Stimulated activated CD8-positive, alpha-beta memory T cell treated with anti-CD3 and anti-CD28 coated beads, Interleukin-7, amount 100 ng/mL, for 4 hours (primary cell): Measurements from ENCODE around the gene NOP14.
"Not testable (repeated sequence)": the region's sequence is repeated elsewhere in the genome, so short reads cannot be mapped to it uniquely, and the experiment has no call there.

Experiments used
- DNase-seq, 2 donors: peaks; one replicate each; pipeline ENCODE4 v3.0.0-alpha.2; 2020; ENCODE audit warnings: low read depth in 2 of 2

NOP14 gene

DNA sequence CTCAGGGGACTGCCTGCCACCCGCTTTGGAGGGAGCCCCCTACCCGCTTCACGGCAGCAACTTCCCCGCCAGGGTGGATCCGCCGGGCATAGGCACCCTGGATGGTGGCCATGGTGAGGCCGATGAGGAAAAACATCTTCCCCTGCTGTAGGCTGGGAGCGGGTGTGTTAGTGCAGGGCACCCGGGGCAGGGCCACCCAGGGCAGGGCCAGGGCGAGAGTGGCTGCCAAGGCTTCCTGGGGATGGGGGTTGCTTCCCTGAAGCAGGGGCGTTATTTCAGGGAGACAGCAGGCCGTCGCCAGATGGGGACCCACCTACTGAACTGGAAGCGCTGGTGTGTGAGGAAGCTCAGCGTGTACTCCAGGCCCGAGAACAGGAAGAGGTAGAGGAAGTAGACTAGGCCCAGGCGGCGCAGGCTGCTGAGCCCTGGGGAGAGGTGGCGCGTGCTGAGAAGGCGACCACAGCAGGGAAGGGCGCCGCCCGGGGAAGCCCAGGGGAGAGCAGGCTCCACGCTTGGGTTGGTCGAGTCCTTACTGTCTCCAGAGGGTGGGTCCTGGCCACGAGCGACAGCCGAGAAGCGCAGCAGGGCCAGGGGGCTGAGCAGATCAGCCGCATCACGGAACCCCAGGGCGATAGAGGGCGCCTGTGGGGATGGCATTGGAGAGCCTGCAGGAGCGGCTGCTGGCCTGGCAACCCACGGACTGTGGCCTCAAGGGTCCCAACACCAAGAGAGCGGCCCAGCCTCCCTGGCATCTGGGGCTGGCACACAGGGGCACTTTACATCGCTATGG, 31.5 kb downstream of the NOP14 start:
- peak in 1 of 2 donors; percentile 45 for DNase-seq

GRCh38 chr4:2930758-2931511, 32.3 kb downstream of the NOP14 start:
- DNase-seq, result no peak

DNA sequence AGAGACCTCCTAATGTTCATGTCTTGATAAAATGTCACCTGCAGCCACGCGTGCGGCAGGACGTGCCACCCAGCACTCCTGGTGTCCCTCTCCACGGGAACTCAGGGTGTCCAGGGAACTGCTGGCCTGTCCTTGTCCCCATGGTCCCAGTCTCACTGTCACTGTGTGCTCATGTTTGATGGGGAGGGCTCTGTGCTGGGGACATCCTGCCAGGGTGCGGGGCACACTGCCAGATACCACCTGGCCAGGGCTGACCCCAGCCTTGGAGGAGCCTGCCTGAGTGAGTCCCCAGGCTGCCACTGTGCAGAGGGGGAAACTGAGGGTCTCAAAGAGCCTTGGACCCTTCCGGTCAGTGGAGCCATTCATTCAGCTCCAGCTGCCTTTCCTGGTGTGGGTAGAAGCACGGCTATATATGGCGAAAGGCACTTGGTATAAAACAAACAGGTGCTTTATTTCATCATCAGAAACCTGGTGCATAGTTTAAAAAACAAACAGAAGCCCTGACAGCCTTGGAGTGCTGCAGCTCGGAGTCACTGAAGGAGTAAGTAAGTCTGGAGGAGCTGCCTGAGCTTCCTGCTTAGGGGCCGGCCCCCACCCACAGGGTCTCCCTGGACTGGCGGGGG, 33.0 kb downstream of the NOP14 start:
- DNase-seq, result no peak

- no peak for DNase-seq
These were observed 33.7 kb downstream of the NOP14 start for GRCh38 chr4:2929469-2929868.

GRCh38 chr4:2928242-2929176, 34.7 kb downstream of the NOP14 start:
- no peak for DNase-seq

DNA sequence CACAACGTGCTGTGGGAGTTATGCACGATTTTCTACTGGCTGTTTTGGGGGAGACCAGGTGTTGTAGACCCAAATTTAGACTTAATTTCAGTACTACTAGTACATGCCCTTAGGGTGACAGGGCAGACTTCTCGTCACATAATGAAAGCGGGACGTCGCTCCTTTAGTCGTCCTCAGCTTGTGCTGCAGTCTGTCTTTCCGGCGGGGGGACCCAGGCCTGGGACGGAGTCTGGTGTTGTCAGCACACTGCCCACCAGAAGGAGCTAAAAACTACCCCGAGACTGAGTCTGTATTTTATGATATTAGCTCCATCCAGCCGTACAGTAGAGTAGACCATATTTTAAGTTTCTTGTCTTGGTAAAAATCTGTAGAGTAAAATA, 35.5 kb downstream of the NOP14 start:
- DNase-seq, result no peak

DNA sequence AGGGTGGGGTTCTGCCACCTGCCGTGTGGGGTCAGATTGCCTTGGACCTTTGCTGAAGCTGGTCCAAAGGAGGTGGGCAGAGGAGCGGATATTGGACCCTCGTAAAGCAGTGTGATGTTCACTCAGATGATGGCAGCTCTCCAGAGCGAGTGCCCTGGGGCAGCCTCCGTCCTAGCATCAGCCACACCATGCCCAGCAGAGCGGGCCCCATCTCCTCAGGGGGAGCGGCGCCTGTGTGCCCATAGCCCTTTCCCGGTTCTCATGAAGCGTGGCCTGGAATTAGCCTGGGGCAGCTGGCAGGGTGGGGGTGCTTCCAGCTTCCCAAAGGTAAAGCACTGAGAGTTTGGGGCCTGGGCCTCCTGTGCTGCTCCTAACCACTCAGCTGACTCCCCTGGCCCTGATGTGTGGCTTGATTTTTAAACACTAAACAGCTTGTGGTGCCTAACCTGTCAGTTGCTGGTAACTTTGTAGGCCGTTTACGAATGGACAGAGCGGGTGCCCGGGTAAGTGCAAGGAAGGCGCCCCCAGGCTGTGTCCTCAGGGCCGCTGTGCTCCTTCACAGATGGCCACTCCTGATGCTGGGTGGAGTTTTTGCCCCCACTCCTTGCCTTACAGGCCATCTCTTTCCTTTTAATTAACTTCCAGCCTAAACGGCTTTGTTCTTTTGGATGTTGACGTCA, 36.0 kb downstream of the NOP14 start:
- DNase-seq, result no peak

DNA sequence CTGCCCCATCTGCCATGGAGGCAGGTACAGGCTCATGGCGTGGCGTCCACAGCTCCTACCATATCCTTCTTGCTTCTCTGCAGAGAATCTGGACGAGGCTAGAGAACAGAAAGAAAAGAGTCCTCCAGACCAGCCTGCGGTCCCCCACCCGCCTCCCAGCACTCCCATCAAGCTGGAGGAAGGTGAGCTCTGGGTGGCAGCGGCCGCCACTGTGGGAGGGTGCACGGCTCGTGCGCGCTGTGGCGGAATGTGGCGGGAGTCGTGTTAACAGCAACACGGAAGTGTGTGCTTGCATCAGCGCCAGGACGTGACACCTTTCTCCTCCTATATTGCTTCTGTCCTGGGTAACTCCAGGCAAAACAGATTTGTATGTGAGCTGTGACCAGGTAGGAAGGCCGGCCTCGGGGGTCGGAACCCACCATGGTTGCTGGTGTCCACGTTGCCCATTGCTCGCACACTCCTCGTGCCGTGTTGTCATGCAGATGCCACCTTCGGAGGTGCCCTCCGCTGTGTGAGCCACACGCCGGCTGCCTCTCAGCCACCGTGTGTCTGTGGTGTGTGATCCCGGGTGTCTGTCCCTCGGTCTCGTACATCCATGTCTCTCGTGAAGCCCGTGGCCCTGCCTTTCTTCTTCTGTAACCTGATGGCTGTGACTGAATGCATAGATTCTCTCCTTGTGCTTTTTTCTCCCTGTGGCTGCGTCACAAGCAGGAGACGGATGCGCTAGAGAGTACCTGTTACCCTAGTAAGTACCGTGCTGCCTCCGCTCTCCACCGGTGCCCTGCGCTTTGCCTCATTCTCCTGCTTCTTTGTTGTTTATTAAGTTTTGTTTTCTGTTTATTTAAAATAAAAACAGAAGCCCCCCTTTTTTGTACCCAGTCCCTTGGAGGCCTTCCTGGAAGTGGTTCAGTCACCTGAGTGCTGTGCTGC, 37.0 kb downstream of the NOP14 start:
- no peak for DNase-seq

DNA sequence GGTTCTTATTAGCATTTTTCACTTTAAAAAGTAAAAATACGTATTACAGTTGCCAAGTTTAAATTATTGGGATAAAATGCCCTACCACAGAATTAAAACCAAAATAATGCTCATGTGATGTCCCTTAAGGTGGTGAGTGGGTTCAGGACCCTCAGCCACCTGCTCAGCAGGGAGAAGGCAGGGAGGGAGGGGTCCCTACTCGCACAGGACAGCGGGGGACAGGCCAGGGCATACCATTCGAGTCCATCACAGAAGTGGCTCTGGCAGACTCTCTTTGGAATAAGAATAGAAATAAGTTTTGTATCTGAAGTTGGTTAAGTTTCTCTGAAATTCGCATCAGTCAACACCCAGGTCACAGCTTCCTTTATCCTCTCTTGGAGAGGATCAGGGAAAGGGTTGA, 37.7 kb downstream of the NOP14 start:
- no peak for DNase-seq

DNA sequence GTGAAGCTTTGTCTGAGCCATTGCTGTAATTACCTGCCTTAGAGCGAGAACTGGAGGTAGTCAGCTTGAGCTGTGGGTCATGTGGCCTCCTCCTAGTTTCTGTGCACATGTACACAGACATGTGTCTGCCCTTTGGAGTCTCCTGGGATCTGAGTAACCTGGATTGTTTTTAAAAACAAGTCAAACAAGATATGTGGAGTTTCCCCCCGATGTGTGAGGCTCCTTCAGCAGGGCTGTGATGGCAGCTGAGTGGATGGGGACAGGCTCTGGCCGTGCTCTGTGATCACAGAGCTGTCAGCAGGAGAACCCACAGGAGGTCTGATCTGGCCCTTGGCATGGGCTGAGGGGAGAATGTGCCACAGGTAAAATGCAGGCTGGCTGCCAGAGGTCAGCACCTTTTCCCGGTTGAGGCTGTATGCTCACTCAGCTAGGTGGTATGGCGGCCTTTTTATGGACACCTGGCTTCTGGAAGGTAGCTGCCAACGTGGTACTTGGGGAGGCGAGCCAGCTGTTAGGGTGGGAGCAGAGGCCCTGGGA, 38.4 kb downstream of the NOP14 start:
- DNase-seq, result no peak

DNA sequence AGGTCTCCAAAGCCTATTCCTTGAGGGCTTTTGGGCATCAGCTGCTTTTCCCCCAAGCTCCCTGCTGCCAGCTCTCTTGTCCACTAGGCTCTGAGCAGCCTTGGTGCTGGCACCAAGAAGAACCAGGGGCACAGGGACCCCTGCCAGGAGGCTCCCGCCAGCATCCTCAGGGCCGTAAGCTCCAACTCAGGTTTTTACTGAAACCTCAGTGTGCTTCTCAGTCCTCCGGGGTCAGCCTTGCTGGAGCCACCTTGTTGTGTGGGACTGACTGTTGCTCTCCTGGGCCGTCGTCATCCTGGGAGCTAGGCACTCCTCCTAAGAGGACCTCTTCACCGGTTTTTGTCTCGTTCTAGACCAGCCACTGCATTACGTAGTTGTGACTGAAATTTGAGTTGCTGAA, 38.9 kb downstream of the NOP14 start:
- DNase-seq, result no peak

DNA sequence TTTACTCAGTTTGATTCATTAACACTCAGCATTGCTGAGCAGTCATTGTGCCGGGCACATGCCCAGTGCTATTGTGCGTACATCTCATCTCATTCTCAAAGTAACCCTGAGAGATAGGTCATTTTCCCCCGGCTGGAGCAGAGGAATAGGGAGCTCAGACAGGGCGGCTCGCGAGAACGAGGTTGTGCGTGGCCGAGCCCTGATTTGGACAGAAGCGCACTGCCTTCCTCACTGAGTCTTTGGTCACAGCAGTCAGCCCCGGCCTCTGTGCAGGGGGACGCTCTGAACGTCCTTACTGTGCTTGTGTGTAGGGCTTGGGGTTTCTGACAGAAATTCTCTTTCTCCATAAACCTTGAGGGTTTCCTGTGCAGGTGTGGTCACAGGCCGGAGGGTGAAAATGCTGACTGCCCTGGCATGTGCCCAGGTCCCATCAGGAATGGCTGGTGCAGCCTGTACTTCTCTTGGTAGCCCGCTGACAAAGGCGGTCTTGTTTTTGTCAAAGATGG, 39.5 kb downstream of the NOP14 start:
- no peak for DNase-seq

GRCh38 chr4:2923141-2923551, 40.1 kb downstream of the NOP14 start:
- DNase-seq, result no peak

GRCh38 chr4:2922453-2923101, 40.6 kb downstream of the NOP14 start:
- not testable (repeated sequence) for DNase-seq

DNA sequence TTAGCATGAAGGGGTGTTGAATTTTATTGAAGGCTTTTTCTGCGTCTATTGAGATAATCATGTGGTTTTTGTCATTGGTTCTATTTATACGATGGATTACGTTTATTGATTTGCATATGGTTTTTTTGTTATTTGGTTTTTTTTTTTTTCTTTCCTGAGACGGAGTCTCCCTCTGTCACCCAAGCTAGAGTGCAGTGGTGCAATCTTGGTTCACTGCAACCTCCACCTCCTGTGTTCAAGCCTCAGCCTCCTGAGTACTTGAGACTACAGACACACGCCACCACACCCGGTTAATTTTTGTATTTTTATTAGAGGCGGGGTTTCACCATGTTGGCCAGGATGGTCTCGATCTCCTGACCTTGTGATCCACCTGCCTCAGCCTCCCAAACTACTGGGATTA, 44.5 kb downstream of the NOP14 start:
- DNase-seq, result not testable (repeated sequence)

DNA sequence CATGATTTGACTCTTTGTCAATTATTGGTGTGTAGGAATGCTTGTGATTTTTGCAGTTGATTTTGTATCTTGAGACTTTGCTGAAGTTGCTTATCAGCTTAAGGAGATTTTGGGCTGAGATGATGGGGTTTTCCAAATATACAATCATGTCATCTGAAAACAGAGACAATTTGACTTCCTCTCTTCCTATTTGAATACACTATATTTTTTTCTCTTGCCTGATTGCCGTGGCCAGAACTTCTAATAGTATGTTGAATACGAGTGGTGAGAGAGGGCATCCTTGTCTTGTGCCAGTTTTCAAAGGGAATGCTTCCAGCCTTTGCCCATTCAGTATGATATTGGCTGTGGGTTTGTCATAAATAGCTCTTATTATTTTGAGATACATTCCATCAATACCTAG, 44.9 kb downstream of the NOP14 start:
- not testable (repeated sequence) for DNase-seq

GRCh38 chr4:2916696-2917095, 46.5 kb downstream of the NOP14 start:
- not testable (repeated sequence) for DNase-seq

DNA sequence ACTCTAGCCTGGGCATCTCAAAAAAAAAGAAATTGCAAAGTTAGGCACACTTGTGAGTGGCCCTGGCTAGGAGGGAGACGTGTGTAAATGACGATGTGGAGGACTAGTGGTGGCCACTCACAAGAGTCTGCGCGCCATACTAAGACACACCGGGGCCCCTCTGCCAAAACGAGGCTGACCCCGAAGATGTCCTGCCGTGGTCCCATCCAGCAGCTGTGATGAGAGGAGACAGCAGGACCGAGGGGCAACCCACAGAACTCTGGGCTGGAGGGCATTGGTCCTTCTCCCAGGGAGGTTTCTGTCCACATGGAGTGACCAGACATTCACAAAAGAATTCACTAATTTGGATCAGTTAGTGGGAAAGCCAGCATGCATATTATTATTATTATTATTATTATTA, 47.4 kb downstream of the NOP14 start:
- no peak for DNase-seq
